GM21447 (cell line): ENCODE results near the gene STK32C.
"Not testable (repeated sequence)": the region's sequence is repeated elsewhere in the genome, so short reads cannot be mapped to it uniquely, and the experiment has no call there.

Experiments used
- ATAC-seq: cut with Tn5 transposase; IDR thresholded peaks from one replicate; pipeline ENCODE4 v1.9.1; 2021; ENCODE audit not compliant: unreplicated experiment

The STK32C gene

DNA sequence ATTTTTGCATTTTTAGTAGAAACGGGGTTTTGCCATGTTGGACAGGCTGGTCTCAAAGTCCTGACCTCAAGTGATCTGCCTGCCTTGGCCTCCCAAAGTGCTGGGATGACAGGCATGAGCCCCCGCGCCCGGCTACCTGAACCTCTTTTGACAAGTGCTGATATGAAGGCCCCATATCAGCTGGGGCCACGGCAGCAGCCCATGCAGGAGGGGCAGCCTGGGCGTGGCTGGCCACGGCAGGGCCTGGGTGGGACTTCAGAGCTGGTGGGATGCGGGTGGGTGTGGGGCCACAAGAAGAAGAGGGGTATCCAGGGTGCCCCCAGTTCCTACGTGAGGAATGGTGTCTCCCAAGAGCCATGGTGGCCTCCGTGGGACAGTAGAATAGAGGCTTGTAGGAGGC, 31.1 kb upstream of the STK32C start:
- no peak for ATAC-seq

DNA sequence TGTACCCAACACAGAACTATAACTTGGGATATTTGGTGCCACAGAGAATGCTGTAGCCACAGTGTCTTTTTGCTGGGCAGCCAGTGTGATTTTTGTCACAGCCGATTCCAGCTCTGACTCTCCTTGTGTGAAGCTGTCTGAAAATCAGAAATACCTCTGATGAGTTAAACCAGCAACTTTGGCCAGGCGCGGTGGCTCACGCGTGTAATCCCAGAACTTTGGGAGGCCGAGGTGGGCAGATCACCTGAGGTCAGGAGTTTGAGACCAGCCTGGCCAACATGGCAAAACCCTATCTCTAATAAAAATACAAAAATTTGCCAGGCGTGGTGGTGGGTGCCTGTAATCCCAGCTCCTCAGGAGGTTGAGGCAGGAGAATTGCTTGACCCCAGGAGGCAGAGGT, 30.1 kb upstream of the STK32C start:
- not testable (repeated sequence) for ATAC-seq

DNA sequence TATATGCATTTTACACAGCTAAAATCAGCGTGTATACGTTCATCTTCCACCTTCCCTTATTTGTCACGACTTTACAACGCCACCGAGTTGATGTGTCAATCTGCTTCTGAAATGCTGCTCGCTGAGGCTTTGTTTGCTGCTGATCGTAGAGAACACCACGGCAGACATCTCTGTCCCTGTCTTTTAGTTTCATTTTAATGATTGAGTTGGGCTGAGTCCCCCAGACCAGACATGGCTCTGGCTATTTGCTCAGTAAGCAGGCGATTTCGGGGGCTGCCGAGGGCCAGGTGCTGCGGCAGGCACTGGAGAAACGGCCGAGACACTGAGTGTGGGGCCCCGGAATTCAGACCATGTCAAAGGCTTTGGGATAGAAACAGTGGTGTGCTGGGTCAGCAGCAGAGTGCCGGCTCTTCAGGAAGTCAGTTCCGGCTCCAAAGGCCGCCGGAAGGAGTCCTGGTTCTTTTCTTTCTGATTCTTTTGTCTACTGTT, 29.2 kb upstream of the STK32C start:
- no peak for ATAC-seq

DNA sequence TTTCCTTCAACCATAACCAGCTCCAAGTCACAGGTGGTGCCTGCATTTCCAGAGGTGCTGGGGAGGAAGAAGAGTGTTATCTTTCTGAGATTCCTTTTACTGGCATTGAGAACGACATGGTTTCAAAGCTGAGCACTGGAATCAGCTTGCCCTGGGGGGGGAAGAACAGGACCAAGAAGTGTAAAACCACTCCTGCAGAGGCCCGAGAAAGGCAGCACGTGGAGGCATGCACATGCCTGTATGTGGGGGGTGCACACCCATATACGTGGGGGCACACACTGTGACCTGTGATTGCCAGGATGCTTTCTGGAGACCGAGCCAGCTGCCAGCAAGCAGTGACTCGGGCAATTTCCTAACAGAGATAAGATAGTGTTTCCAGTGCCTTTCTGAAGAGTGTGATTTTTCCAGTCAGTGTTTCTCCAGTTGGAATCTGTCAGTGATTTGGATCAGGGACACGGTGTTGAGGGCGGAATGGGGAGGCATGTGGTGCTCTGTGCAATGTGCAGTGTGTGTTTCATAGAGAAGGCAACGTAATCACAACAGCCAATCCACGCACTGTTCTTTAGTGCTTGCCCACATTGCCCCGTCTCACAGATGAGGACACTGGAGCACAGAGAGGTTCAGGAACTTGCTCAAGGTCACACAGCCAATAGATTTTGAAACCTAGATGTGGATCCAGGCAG, 28.5 kb upstream of the STK32C start:
- no peak for ATAC-seq

DNA sequence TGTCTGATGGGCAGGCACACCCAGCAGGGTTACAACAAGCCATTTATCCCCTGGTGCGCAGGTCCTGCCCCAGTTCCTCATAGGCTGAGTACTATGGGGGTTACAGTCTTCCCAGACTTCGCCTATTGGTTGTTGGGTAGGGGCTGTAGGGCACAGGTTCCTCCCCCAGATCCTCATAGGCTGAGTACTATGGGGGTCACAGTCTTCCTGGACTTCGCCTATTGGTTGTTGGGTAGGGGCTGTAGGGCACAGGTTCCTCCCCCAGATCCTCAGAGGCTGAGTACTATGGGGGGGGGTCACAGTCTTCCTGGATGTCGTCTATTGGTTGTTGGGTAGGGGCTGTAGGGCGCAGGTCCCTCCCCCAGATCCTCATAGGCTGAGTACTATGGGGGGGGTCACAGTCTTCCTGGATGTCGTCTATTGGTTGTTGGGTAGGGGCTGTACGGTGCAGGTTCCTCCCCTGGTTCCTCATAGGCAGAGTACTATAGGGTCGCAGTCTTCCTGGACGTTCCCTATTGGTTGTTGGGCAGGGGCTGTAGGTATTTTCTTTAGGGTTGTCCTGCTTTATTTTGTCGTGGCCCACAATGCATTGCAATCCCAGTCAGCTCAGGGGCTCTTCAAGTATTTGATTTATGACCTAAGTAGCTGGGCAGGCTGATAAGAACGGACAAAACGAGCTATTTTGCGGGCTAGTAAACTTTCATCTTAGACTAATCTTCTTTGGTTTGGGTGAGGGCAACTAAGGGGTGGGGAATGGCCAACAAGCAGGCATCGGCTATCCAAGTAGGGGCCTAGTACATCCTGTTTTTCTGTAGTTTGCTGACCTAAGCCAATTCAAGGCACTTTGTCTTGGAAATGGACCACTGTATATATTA, 27.7 kb upstream of the STK32C start:
- peak; percentile 48 for ATAC-seq

DNA sequence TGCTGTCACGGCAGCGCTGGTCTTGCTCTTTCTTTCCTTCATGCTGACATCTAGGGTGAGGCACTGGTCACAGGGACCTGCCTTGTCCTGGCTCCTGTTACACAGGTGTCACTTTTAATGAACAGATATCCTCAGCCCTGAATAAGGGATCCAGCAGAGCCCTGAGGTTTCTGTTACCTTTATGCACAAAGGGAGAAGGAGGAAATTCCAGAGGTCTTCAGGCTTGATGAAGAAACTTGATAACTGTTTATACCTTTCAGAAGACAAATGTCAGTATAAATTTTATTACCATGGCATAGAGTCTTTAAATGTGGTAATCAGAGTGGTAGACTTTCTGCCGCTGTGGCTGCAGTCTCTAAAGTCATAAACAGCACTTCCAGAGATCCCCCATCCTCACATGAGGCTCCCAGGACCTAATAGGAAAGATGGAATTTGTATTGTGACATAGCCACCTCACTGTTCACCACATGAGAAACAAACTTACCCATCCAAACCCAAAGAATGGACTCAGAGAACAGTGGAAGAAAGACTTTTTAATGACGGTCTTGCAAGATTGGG, 27.0 kb upstream of the STK32C start:
- ATAC-seq: no peak

DNA sequence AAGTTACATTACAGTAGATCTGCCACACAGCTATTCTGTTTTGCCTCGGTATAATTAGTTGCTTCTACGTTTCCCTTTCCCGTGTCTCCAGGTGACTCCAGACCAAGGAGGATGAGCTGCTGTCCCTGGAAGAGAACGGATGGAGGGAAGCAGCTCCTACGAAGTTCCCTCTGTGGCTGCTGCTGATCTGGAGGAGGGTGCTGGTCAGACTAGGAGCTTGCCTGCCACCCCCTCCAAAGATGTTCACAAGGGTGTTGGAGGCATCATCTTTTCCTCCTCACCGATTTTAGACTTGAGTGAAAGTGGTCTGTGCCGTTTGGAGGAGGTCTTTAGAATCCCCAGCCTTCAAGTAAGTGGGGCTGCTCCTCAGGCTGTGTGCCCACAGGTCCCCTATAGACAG, 25.6 kb upstream of the STK32C start:
- no peak for ATAC-seq

DNA sequence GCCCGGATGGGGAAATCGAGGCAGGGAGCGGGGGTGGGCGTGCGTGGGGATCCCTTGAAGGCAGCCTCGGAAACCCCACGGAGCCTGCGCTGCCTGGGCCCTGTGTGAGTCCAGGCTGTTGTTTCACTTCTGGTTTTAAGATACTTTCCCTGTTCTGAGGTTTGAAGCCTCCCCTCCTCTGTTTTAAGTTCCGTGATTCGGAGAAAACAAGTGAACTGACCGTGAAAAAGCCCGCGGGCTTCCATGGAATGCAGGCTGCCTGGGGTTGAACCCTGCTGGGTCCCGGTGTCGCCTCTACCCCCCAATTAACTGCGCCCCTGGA, 24.6 kb upstream of the STK32C start:
- ATAC-seq: peak; percentile 28

DNA sequence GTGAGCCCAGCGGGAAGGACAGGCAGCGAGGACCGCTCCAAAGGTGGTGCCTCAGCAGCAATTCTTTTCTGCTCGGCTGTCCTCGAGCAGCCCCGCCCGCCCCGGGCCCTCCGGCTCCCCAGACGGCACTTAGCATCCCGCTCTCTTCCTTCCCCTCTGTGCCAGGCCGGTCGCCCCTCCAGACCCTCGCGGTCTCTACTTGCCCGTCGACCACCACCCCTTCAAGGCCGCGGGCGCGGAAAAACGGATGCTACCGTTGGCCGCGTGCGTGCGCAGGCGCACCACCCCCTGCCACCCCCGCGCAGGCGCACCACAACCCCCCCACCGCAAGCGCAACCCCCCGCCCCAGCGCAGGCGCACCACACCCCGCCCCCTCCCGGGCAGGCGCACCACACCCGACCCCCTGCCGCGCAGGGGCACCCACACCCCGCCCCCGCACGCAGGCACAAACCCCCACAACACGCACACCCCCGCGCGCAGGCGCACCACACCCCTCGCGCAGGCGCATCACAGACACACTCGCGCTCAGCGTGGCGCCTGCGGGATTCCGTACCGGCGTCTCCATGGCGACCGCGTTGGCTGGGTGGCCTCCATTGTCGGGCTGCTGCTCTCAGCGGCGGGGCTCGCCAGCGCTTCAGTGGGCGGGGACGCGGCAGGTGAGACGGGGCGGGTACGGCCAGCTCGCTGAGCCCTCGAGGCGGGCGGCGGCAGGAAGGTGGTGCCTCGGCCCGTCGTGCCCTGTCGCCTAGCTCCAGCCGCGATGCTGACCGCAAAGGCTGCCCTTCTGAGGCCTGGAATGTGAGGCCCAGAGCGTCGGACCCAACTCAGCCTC, 24.1 kb upstream of the STK32C start, which contains the start of gene LRRC27:
LRRC27 (plus strand) TSS at position 593 of the 832 bp plus-strand sequence. CDS start 1,332 bp downstream, outside the sequence.
- peak; percentile 60 for ATAC-seq

DNA sequence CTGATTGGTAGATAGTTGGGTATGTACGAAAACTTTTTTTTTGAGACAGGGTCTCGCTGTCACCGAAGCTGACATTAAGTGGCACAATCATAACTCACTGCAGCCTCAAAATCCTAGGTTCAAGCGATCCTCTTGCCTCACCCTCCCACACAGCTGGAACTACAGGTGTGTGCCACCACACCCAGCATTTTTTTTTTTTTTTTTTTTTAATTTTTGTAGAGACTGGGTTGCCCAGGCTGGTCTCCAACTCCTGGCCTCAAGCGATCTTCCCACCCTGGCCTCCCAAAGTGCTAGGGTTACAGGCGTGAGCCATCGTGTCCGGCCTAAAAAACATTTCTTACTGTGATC, 22.7 kb upstream of the STK32C start:
- no peak for ATAC-seq

DNA sequence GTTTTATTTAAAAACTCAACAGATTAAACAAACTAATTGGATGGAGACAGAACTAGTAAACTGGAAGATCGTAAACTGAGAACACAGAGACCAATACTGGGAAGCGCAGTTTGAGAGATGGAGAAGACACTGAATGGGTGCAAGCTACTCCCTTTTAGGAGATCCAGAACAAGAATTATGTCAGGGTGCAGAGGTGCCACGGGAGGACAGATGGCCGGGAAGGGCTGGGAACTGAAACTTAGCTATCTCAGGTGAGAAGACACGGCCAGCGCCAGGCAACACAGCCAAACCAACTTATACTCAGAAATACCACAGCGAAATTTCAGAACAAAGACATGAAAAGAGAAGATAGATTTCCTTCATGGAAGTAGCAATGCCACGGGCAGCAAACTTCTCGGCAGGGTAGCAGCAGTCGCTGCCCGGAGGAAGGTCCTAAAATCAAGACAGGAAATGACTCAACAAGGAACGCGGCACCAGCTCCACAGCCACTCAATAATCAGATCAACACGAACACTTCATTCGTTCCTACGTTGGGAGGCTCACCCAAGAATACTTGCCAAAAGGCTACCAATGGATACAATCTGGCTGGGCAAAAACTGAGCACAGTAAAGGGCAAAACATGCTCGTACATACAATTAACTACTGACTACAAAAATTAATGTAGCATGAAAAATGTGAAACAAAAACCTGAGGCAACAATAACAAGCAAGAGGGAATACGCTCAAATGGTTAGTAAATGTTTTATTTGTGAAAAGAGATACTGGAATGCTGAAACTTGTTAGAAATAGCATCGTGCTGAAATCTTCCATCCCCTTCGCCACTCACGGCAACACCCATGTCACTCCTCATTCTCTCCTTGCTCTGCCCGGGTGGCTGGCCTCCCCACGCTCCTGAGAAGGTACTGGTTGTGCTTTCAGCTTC, 22.1 kb upstream of the STK32C start:
- ATAC-seq: peak; percentile 18

DNA sequence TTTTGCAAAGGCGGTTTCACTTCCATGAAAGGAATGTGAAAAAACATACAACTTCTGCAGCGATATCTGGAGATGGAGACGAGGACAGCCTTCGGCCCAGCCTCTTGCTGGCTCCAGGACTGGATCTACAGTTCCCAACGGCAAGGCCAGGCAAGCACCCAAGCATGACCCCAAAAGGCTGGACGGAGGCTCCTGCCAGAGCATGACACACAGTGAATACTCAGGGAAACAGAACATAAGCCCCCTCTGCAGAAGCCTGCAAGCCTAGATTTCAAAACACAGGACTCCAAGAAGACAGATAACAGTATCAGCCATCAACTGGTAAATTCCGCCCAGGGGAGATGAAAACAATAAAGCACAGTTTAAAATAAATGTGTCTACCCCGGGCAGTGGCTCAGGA, 21.0 kb upstream of the STK32C start:
- ATAC-seq: no peak

DNA sequence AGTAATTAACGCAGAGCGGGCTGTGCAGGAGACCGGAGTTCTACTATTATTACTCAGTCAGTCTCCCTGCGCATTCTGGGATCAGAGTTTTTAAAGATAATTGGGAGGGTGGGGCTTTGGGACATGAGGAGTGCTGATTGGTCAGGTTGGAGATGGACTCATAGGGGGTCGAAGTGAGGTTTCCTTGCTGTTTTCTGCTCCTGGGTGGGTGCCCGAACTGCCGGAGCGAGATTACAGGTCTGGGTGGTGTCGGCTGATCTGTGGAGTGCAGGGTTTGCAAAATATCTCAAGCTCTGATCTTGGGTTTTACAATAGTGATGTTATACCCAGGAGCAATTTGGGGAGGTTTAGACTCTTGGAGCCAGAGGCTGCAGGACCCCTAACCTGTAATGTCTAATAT, 20.4 kb upstream of the STK32C start:
- ATAC-seq: no peak

DNA sequence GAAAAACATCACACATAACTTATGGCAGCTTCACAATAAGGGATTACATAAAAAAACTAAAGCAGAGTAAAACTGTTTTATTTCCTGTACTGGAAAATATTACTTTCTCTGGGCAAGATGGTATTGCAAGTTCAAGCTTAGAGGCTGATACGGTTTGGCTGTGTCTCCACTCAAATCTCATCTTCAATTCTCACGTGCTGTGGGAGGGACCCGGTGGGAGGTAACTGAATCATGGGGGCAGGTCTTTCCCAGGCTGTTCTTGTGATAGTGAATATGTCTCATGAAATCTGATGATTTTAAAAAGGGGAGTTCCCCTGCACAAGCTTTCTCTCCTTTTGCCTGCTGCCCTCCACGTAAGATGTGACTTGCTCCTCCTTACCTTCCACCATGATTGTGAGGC, 19.2 kb upstream of the STK32C start:
- no peak for ATAC-seq

DNA sequence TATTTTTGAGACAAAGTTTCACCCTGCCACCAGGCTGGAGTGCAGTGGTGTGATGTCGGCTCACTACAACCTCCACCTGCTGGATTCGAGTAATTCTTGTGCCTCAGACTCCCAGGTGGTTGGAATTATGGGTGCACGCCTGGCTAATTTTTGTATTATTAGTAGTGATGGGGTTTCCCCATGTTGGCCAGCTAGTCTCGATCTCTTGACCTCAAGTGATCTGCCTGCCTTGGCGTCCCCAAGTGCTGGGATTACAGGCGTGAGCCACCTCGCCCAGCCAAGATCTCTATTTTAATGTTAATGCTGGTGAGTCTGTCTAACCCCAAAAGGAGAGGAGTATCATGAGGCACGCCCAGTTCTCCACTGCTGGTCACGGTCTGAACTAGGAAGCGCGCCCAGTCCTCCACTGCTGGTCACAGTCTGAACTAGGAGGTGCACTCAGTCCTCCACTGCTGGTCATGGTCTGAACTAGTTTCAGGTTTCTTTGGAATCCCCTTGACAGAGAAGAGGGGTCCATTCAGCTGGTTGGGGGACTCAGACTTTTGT, 18.7 kb upstream of the STK32C start:
- no peak for ATAC-seq

DNA sequence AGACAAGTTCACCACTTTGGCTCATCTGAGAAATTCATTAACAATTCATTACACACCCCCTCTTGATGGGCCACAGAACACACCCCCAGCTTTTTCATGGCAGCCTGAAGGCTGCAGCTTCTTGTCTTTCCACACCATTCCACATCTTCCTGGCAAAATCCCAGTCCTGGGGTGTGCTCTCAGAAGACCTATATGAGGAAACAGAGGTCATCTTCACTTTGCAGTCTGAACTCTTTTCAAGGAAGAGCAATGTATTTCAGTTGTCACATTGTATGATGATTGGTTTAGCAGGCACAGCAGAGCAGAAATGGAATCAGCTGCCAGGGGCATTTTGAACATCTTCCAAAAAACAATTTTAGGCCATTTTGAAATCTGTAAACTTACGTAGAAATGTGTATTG, 16.4 kb upstream of the STK32C start:
- no peak for ATAC-seq

DNA sequence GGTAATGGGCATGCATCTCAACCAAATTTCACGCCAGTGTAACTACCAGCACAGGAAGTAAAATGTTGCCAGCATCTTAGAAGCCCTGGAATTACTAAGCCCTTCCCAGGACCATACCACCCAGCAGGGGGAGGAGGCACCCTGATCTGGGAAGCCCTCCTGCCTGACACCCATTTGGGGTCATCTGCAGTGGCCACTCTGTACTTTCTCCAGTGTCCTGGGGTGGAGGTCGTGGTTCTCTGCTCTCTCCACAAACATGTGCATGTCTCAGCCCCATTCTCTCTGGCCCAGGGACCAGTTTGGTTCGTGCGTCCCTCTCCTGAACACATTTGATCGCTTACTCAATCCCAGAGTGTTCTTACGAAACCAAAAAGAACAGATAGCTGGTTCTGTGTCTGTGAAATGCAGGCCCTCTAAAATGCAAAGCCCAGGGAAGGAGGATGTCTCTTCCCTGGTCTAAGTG, 14.9 kb upstream of the STK32C start:
- ATAC-seq: no peak

DNA sequence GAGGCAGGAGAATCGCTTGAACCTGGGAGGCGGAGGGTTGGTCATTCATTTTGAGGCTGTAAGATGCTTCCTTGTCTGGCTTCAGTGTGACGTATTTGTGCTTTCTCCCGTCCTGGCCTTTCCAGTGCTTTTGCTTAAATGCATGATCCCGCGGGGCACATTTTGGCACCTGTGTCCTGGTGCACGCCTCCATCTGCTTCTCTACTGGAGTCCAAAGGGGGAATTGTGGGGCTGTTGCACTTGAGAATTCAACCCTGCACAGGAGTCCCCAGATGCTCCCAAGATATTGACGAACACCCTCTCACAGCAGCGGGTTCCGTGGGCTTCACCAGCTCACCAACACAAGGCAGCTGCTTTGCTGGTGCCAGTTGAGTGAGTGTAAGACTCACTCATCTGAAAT, 14.0 kb upstream of the STK32C start:
- no peak for ATAC-seq

DNA sequence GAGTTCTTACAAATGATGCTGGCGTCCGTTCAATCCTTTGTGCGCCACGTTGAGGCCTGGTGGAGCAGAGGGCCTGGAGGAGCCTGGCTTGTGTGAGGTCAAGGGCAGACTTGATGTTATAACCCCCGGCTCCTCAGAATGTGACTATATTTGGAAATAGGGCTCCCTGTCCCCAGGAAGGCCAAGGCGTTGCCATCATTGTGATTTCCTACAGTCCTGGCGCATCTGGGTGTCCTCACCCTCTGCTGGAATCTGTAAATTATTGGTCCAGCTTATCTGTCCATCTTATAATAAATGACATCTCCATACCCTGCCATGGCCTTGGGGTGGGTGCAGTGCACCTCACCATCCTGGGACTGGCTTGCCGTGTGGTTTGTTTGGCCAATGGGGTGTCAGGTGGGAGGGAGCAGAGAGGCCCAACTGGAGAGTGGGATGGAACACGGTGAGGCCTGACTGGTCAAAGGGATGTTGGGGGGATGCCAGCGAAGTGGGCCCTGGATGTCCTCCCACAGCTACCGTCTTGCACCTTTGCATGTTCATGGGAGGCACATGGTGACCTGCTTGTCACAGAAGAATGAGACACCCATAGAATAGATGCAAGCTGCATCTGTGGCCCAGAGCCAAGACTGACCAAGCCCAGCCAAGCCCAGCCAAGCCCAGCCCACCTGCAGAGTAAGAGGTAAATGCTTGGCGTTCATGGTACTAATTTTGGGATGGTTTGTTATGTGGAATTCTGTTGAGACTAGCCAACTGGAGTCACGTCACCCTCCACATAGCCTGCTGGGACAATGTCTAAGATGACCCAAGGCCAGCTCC, 13.1 kb upstream of the STK32C start:
- ATAC-seq: no peak
